ENCODE measurements around the gene TPP1.

DNA sequence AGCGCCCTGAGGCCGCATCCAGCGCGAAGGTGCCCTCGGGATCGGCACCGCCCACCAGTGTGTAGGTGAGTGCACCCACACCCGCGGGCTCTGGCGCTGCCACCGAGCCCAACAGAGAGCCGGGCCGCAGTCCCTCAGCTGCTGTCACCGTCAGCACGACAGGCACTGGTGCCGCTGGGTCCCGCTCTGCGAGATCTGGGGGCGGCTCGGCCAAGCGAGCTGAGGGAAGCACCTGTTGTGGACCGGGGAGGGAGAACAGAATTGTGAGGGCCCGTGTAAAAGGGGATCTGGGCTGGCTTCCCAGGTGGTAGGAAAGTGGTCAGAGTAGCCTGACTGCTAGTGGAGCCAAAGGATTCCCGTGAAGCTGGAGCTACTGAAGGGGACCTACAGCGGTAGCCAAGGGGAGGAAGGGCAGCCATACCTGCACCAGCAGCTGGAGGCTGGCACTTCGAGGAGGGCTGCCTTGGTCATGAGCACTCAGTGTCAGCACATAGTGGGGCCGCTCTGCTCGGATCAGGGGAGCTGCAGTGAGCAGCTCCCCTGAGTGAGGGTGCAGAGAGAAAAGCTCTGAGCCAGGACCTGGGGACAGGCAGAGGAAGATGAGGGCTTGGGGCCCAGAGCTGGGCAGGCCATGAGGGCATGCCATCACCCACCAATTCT is 11.5 kb upstream of the TPP1 start:
- TF ChIP-seq, protein P1, sequence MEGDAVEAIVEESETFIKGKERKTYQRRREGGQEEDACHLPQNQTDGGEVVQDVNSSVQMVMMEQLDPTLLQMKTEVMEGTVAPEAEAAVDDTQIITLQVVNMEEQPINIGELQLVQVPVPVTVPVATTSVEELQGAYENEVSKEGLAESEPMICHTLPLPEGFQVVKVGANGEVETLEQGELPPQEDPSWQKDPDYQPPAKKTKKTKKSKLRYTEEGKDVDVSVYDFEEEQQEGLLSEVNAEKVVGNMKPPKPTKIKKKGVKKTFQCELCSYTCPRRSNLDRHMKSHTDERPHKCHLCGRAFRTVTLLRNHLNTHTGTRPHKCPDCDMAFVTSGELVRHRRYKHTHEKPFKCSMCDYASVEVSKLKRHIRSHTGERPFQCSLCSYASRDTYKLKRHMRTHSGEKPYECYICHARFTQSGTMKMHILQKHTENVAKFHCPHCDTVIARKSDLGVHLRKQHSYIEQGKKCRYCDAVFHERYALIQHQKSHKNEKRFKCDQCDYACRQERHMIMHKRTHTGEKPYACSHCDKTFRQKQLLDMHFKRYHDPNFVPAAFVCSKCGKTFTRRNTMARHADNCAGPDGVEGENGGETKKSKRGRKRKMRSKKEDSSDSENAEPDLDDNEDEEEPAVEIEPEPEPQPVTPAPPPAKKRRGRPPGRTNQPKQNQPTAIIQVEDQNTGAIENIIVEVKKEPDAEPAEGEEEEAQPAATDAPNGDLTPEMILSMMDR (conservative IDR thresholded peaks at IDR 0.05 in 1 of 2, IDR thresholded peaks at IDR 0.05 in 1 of 2; ENCODE audit: low read depth in 1 of 2, low read length in 2 of 2) = no peak
- no peak for TF ChIP-seq EZH2 (IDR thresholded peaks at IDR 0.05; ENCODE audit: low read length, missing control alignments)
